GM18861 (cell line): ENCODE data around the gene CREG2.
A peak's percentile ranks its signal among the peaks of the same experiment; 100 is the strongest.
"Not testable (repeated sequence)": the region's sequence is repeated elsewhere in the genome, so short reads cannot be mapped to it uniquely, and the experiment has no call there.

Source experiments
- ATAC-seq: cut with Tn5 transposase; IDR thresholded peaks from one replicate; pipeline ENCODE4 v1.9.1; 2021; ENCODE audit not compliant: unreplicated experiment

CREG2 gene

DNA sequence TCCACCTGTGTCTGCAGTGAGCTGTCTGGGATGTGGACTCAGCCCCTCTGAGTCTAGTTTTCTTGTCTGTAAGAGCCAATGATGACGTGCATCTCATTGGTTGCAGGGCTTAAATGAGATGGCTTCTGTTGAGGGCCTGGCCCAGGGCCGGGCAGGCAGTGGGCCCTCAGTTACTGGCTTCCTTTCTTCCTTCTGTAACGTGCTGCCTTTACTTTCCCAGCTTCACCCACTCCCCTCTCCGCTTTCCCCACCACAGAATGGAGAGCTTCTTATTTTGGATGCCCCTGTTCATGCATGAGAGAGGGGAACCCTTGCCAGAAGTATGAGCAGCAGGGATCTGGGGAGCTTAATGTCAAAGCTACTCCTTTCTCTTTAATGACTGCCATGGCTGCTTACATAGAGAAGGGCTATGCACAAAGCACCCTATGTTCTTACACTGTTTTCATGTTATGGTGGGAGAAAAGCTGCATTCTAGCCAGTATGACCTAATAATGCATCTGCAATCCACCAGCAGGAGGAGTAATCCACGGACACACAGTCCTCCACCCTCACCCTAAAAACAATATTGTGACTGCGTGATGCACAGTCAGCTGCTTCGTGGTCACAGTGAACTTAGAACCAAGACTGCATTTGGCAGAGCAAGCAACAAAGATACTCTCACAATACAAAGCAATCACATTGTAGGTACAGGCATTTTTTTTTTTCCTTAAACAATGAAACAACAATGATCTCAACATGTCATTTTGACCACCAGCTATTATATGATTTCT is 37.2 kb downstream of the CREG2 start:
- no peak for ATAC-seq

DNA sequence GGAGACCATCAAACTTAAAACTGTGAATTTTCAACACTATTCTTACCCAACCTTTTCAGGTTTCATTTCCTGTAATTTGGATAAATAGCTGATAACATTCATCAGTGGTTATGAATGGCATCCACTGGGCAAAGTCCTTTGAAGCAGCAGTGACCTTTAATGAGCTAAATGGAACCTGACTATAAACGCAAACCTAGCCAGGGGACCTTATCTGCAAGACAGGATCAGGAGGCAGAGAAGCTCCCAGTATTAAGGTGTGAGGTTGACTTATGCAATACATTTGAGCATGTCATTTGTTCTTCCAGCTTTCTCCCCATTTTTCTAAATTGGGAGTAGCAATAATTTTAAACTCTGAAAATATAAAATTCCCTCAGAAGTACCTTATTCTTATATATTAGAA is 38.4 kb downstream of the CREG2 start:
- no peak for ATAC-seq

- ATAC-seq: no peak
These were observed 40.4 kb downstream of the CREG2 start for GRCh38 chr2:101346909-101347308.

DNA sequence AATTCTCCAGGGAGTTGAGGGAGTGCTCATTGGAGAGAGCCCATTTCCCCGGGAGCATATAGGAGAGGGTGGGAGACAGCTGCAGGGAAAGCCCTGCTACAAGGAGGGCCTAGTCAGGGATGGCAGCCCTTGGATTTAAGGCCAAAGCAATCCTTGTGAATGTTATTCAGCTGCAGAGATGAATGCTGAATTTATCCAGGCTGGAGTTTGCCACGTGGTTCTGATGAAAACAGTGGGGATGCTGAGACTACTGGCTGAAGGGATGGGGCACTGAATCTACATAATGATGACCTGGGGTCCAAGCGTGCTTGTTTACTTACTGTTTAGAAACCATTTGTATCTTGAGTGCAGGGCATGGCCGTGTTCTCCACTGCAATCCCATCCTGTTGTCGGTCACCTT is 43.2 kb downstream of the CREG2 start:
- ATAC-seq: no peak

DNA sequence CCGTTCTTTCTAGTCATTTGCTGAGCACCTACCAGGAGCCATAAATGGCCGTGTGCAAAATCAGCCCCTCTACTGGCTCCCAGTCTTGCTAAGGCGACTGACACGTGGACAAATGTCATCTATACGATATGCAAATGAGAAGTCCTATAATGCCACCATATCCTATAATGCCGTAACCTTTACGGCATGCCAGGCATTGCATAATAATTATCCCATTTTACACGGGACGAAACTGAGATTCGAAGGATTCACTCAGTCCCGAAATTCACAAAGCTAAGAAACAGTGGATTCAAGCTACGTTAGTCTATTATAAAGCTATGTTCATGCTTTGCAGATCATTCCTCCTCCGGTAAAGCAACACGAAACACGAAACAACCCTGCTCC is 44.7 kb downstream of the CREG2 start:
- no peak for ATAC-seq

GRCh38 chr2:101341901-101342624 is 45.2 kb downstream of the CREG2 start:
- ATAC-seq: no peak

- ATAC-seq: no peak
These were observed 45.9 kb downstream of the CREG2 start for GRCh38 chr2:101341421-101341820.

DNA sequence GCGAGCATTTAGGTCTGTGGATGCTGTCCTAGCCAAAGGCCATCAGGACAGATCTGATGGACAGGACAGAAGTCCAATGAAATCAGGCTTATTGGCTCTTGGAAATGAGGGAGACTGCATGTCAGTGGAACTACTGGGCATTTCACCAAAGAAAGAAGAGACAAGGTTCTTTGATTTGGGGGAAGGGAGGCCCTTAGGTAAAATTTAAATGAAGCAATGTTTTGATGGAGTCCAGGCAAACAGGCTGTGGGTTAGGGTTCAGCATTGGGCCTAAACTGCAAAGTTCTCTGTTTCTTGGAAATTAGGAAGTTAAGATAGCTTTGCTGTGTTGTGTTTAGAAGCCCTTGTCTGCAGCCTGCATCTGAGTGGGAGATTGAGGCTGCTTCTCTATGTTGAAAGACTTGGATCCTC is 47.2 kb downstream of the CREG2 start:
- ATAC-seq: no peak

DNA sequence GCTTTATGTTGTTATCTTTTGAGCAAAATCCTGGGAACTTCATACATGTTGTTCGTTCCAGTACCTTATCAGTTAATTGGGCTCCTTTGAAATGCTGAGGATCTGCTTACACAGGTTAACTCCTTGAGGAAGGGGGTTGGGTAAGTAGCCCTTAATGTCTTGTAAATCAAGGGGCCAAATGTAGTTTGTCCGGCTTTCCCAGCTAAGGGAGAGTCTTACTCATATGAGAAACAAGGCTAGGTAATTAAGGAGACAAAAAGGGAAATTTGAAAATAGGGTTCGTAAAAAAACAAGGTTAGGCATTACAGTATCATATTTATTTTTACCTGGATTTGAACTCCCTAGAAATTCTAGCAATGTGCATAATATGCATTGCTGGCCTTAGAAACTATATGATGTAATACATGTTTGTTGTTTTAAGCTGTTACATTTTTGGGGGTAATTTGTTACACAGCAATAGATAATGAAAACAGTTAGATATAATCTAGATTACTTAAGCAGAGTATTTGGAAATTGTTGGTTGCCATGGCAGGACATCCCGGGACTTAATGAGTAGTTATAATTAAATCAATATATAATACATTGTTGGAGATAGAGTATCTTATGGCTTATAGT is 47.9 kb downstream of the CREG2 start:
- ATAC-seq: no peak

- no peak for ATAC-seq
These were observed 49.4 kb downstream of the CREG2 start for GRCh38 chr2:101337877-101338276.

DNA sequence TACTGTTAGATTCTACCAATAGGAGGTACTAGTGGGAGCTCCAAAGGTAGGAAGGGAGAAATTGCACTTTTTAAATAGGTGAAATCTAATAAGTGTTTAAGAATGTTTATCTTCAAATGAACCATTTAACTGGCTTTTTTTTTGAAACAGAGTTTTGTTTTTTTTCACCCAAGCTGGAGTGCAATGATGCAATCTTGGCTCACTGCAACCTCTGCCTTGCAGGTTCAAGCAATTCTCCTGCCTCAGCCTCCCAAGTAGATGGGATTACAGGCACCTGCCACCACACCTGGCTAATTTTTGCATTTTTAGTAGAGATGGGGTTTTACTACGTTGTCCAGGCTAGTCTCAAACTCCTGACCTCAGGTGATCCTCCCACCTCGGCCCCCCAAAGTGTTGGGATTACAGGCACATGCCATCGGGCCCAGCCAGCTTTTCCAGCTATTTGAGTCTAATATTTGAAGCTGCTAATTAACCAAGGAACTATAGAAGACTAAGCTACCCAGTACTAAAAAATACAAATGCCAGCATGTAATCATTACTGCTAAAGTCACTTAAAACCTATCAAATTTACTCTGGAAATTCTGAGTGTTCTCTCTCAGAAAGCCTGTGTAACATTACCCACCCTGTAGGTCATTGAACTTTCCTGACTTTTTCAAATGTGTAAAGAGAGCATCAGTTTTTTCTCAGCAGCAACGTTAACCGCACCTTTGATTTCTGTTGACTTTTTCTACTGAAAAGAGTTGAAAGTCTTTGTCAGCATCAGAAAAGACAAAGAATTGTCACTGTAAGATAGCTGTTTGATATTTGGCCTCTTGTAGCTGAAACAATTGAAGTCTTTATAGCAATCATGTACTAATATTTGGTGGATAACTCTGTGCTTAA is 54.2 kb downstream of the CREG2 start:
- no peak for ATAC-seq

- no peak for ATAC-seq
These were observed 56.1 kb downstream of the CREG2 start for GRCh38 chr2:101331202-101331601.

DNA sequence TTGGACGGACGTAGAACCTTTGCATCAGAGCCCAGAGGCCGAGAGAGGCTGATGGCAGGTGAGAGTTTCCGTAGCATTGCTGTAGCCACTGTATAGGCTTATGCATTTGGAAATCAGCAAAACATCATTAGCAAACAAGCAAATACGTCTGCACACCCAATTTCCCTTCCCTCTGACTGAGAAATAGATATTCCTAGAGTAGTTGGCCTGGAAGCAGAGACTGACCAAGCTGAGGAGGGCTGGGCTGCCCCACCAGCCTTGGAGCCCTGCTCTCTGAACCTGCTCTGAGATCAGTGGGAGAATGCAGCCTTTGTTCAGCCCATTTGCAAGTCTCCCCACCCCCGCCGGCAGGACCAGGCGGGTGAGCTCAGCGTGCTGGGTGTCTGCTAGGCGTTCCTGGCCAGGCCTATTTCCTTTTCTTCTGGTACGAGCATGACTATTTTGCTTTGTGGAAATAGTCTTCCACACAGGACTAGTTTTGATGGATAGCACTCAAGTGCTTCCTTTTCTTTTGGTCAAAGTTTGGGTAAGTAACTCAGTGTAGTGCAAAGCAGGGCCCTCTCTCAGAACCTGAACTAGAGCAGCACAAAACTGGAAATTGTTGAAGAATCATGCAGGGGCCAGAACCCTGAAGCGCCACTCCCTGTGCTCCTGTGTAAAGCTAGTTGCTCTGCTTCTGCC is 56.9 kb downstream of the CREG2 start:
- ATAC-seq: no peak

- ATAC-seq: no peak
These were observed 58.3 kb downstream of the CREG2 start for GRCh38 chr2:101329026-101329425.

- ATAC-seq: peak; percentile 45
These were observed 58.8 kb downstream of the CREG2 start for GRCh38 chr2:101328474-101329007.

- no peak for ATAC-seq
These were observed 59.4 kb downstream of the CREG2 start for GRCh38 chr2:101327863-101328394.

DNA sequence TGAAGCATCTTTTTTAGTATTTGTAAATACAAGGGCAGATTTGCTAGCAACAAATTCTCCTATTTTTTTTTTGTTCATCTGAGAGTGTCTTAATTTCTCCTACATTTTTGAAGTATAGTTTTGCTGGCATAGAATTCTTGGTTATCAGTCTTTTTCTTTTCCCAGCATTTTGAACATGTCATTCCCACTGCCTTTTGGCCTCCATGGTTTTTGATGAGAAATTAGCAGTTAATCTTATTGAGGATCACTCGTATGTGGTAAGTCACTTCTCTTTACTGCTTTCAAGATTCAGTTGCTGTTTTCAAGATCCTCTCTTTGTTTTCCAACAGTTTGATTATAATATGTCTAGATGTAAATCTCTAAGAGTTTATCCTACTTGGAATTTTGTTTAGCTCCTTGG is 61.9 kb downstream of the CREG2 start:
- no peak for ATAC-seq

- not testable (repeated sequence) for ATAC-seq
These were observed 70.7 kb downstream of the CREG2 start for GRCh38 chr2:101316568-101316967.

- ATAC-seq: no peak
These were observed 75.6 kb downstream of the CREG2 start for GRCh38 chr2:101311696-101312017.
